Activated CD4-positive, CD25-positive, alpha-beta regulatory T cell treated with anti-CD3 and anti-CD28 coated beads, Interleukin-2, amount 50 U/mL, for 24 hours (primary cell): ENCODE results near the gene CDH3.
"Not testable (repeated sequence)": the region's sequence is repeated elsewhere in the genome, so short reads cannot be mapped to it uniquely, and the experiment has no call there.

Experiments
- ATAC-seq, 2 donors: fragments of 150-1000 bp; cut with Tn5 transposase; one replicate each; pipeline ENCODE4 v1.10.0; 2021; ENCODE audit warnings: mild to moderate bottlenecking in 1 of 2, moderate library complexity in 1 of 2

The CDH3 gene

DNA sequence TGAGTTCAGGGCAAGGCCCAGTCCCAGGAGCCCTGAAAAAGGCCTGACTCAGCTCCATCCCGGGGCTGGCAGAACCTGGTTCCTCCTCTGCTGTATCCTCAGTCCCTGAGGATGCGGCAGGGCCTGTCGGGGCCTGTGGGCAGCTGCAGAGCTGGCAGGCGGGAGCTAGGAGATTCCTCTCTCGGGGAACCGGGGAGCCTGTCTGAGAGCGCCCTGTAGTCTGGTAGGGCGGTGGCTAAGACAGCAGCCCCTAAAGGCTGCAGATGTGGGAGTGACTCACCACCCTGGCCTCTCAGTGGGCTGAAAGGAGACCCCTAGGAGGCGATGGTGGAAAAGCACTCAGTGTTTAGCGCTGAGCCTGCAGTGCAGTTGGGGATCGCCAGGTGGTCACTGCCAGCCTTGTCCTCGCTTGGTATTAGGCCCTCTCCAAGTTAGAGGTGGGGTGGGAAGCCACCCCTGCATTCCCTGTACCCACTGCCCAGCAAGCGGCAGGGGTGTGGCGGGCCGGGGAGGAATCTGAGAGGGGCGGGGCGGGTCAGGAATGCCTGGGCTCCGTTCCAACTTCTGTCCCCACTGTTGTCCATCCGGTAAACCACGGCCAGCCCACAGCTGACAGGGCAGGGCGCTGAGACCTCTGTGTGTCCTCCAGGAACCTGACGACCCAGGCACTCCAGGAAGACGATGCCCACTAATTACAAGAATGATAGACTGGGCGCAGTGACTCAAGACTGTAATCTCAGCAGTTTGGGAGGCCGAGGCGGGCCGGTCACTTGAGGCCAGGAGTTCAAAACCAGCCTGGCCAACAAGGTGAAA lies 62.4 kb downstream of the CDH3 start:
- no peak for ATAC-seq

DNA sequence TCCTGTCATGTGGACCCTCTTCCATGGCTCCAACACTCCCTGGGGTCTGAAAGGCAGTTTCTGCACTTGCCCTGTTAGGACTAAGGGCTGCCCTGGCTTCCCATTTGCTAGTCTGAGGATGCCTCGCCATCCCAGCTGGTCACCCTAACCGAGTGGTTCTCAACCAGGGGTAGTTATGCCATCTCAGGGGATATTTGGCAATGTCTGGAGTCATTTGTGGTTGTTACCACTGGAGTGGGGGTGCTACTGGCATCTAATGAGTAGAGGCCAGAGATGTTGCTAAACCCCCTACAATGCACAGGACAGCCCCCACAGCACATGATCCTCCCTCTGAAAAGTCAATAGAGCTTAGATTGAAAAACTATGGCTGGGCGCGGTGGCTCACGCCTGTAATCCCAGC lies 65.1 kb downstream of the CDH3 start:
- no peak for ATAC-seq

DNA sequence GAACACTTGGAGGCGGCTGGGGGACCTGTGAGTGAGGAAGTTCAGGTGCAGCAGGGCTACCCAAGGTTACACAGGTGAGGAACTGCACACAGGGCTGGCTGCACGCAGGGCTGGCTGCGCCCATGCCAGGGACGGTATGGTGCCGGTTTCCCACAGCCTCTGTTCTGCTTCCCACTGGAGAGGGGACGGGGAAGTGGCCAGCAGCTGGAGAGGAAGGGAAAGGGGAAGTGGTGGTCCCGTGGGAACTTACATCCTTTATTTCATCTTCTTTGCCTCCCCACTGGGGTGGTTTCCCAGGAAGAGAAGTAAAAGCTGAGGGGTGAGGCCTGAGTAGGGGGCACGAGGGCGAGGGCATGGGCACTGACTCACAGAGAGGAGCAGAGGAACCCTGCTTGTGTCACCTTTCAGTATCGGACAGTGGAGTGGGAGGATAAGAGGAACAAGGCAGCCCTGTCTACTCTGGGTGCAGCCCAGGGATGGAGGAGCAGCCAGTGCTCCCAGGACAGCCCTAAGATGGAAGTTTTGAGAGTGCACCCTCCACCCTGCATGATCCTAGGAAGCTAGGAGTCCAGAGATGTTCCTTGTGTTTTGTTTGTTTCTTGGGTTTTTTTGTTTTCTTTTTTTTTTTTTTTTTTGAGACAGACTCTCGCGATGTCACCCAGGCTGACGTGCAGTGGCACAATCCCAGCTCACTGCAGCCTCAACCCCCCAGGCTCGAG lies 66.5 kb downstream of the CDH3 start:
- ATAC-seq, result peak; percentile 42 to 62

DNA sequence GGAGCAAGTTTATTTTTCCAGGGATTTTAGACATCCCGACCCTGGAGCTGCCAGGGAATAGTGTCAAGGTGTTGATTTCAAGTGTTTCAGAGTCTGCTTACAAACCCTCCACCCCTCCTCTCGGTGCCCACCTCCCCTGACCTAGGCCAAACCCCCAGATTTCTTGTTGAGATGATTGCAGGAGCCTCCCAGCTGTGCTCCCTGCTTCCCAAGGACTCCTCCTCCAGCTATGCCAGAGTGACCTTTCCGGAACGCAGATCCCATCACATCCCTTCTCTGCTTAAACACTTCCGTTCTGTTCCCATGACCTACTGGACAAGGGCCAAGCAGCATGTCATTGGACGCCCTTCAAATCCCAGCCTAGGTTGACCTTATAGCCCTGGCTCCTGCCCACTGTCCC lies 68.3 kb downstream of the CDH3 start:
- no peak for ATAC-seq

DNA sequence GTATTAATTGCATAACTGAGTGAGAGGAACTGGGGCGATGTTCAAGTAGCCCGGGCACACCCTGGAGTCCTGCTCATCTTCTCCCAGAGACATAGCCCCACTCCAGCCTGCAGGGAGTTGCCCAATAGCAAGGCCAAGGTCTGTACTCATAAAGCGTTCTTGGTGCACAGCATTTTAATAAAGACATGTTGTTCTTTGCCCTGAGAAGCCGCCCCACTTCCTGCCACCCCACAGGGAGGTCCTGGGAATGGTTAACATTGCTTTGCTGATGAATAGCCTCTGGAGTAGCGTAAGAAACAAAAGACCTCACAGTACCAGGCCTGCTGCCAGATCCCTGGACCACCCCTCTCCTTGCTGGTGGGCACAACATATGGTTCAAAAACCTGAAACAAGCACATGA lies 70.4 kb downstream of the CDH3 start:
- no peak for ATAC-seq

DNA sequence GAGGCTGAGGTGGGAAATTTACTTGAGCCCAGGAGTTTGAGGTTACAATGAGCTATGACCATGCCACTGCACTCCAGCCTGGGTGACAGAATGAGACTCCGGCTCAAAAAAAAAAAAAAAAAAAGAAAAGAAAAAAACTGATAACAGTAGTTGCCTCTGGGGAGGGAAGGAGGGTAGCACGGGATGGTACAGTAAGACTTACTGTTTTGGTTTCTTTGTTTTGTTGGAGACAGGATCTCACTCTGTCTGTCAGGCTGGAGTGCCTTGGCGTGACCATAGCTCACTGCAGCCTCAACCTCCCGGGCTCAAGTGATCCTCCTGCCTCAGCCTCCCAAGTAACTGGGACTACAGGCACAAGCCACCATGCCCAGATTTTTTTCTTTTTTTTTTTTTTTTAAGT lies 71.4 kb downstream of the CDH3 start:
- ATAC-seq, result not testable (repeated sequence)

DNA sequence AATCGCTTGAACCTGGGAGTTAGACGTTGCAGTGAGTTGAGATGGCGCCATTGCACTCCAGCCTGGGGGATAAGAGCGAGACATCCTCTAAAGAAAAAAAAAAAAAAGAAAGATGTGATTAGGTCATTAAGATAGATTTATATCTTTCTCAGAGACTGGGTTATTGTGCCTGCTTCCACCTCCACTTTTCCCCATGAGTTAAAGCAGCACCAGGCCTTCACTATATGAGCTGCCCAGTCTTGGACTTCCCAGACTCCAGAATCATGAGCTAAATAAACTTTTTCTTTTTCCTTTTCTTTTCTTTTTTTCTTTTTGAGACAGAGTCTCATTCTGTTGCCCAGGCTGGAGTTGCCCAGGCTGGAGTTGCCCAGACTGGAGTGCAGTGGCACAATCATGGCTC lies 72.6 kb downstream of the CDH3 start:
- ATAC-seq, result no peak

DNA sequence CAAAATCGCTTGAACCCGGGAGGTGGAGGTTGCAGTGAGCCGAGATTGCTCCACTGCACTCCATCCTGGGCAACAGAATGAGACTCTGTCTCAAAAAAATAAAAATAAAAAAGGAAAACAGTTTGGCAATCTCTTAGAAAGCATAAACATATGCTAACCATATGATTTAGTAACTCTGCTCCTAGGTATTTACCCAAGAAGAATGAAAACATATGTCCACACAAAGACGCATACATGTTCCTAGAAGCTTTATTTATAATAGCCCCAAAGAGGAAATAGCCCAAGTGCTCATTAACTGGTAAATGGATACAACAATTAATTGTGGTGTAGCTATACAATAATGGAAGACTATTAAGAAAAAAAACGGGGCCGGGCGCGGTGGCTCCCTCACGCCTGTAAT lies 73.5 kb downstream of the CDH3 start:
- ATAC-seq, result no peak

DNA sequence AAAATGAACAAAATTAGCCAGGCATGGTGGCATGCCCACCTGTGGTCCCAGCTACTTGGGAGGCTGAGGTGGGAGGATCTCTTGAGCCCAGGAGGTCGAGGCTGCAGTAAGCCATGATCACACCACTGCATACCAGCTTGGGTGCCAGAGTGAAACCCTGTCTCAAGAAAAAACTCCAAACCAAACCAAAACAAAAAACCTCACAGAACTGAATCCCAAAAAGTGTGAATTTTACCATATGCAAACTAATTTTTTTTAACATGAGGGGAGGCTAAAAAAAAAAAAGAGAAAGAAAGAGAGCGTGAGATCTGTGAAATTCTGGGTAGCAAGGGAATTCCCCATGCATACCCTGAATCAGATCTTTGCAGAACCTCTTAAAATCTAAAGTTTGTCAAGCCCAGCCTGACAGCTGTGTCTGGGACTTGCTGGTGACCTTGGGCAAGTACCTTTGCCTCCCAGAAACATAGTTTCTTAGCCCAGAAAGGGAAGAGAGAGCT lies 74.9 kb downstream of the CDH3 start:
- ATAC-seq, result peak; percentile 96 to 98

DNA sequence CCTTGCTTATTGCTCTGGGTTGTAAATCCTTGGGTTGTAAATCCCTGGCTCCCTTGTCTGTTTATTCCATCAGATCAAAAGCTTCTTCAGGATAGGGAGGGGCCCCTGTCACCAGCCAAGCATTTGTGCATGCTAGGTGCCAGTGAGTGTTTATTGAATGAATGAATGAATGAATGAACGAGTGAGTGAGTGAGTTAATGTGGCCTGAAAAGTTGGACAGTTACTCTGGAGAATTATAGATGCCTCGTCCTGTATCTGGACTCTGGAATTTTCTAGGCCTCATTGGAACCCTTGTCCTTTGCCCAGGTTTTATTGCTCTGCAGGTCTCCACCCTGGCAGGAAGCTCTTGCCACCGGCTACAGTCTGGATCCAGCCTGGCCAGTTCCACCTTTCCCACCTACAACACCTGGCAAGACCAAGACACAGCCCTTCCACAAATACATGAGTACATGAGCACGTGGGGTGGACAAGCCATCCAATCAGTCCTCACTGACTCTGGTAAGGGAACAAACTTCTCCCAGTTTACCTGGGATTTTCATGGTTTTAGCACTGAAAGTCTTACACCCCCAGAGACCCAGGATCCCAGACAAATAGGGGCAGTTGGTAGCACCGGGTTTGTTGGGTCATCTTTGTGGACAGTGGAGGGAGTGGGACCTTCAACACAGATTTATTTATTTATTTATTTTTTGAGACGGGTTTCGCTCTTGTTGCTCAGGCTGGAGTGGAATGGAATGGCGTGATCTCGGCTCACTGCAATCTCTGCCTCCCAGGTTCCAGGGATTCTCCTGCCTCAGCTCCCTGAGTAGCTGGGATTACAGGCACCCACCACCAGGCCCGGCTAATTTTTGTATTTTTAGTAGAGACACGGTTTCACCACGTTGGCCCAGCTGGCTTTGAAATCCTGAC lies 77.3 kb downstream of the CDH3 start:
- no peak for ATAC-seq

DNA sequence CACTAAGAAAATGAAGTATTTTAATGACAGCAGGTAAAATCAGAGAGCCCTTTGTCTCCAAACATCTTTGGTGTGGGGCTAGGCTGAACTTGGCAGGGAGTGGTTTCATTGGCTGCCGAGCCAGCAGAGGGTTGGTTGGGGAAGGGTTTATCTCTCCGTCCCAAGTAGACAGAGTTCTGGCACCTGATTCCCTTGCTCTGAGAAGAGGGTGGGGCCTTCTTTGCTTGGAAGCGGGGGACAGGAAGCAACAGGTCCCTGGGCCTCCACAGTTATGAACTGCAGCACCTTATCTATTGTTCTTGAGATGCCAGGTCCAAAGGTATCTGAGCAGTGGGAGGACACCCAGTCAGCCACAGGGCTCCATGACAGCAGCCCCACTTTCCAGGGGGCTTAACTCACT lies 79.7 kb downstream of the CDH3 start:
- ATAC-seq, result no peak

DNA sequence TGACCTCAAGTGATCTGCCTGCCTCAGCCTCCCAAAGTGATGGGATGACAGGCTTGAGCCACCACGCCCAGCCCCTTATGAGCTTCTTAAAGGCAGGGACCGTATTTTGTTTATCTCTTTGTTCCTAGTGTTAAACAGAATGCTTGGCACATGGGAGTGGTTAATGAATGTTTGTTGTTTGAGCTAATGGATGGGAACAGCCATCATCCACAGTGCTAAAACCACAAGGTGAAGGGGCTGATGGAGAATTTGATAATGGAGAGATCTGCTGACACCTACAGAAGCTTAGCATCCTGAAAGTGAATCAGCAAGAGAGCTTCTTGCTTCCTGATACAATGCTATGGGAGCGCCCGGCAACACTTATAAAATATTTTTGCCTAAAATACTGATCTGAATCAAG lies 83.4 kb downstream of the CDH3 start:
- no peak for ATAC-seq

DNA sequence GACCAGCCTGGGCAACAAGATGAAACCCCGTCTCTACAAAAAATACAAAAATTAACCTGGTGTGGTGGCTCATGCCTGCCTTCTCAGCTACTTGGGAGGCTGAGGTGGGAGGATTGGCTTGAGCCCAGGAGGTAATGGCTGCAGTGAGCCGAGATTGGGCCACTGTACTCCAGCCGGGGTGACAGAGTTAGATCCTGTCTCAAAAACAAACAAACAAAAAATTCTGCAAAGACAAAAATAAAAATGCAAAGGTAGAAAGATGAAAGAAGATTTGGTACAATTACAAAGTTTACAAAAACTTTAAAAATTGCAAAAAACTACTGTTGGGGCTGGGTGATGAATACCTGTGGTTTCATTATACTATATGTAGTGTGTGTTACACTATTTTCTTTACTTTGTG lies 86.5 kb downstream of the CDH3 start:
- ATAC-seq, result no peak

DNA sequence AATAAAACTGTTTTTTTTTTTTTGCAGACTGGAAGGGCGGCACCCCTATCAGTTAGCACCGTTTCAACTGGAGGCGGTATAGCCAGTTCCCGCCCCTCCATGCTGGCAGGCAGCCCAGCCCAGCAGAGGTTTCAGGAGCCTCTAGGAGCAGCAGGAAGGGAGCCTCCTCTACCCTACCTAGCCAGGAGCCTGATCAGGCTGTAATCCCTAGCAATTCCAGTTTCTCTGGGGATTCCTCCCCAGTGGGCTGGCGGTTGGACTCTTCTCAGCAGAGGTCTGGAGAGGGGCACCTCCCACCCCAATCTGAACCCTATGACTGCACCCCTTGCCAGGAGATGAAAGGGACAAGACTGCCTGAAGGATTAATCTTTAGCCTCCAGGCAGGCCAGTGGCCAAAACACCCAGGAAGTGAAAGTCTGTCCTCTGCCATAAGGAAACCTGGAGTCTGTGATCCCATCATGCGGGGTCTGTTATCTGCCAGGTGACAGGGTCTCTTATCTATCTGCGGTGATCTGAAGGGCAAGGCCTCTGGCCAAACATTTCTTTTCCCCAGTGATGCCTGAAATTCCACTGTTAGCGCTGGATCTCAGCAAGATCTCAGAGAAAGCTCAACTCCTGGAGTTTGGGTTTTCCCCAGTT lies 87.1 kb downstream of the CDH3 start:
- no peak for ATAC-seq

DNA sequence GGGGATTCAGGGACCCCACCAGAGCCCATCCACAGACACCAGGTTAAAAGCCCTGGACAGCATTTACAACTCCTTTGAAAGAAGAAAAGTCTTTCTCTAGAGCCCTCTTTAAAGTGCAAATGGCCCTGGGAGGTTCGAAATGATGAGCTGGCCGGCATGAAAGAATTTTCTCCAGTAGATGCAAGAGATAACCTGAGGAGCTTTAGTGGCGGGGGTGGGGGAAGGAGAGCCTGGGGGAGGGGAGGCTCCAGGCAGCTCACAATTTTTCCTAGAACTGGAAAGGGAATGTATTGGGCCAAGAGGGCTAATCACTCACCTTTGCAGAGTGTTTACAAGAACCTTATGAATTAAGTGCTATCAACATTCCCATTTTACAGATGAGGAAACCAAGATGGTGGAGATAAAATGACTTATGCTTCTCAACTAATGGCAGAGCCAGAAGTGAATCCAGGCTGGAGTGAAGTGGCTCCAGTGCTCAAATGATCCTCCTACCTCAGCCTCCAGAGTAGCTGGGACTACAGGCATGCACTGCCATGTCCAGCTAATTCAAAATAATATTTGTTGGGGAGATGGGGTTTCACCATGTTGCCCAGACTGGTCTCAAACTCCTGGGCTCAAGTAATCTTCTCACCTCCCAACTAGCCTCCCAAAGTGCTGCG lies 87.8 kb downstream of the CDH3 start:
- no peak for ATAC-seq

DNA sequence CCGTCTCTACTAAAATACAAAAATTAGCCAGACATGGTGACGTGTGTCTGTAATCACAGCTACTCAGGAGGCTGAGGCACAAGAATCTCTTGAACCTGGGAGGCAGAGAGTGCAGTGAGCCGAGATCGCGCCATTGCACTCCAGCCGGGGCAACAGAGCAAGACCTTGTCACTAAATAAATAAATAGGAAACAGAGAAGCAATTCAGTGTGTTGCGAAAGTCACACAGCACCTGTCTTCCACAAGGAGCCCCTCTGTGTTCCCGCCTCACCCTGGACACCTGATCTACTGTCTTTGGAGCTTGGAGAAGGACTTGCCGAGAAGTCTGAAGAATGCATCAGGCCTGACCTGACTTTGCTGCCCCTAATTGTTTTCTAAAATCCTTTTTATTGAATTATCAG lies 88.5 kb downstream of the CDH3 start:
- no peak for ATAC-seq

DNA sequence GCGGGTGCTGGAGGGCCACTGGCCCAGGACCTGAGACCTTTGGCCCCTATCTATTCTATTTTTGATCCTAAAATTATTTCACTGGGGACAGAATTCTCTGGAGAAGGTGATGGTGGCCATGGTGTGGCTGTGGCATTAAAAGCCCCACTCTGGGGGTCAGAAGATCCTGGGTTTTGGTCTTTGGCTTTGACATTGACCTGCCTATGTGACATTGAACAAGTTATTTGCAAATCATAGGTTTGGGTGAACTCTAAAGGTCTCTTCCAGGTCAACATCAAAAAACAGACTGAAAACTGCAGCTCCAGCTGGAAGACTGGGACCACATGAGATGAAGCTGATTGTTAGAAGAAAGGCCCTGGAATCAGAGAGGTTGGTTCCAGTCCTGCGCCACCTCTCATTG lies 89.7 kb downstream of the CDH3 start:
- no peak for ATAC-seq

DNA sequence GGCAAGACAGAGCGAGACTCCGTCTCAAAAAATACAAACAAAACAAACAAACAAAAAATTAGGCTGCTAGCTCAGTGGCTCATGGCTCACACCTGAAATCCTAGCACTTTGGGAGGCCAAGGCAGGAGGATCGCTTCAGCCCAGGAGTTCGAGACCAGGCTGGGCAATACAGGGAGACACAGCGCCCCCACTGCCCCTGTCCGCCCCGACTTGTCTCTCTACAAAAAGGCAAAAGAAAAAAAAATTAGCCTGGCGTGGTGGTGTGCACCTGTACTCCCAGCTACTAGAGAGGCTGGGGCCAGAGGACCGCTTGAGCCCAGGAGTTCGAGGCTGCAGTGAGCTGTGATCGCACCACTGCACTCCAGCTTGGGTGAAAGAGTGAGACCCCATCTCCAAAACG lies 91.5 kb downstream of the CDH3 start:
- no peak for ATAC-seq

DNA sequence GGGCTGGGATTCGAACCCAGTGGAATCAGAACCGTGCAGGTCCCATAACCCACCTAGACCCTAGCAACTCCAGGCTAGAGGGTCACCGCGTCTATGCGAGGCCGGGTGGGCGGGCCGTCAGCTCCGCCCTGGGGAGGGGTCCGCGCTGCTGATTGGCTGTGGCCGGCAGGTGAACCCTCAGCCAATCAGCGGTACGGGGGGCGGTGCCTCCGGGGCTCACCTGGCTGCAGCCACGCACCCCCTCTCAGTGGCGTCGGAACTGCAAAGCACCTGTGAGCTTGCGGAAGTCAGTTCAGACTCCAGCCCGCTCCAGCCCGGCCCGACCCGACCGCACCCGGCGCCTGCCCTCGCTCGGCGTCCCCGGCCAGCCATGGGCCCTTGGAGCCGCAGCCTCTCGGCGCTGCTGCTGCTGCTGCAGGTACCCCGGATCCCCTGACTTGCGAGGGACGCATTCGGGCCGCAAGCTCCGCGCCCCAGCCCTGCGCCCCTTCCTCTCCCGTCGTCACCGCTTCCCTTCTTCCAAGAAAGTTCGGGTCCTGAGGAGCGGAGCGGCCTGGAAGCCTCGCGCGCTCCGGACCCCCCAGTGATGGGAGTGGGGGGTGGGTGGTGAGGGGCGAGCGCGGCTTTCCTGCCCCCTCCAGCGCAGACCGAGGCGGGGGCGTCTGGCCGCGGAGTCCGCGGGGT lies 92.1 kb downstream of the CDH3 start, which contains the start of gene CDH1:
TSS of gene CDH1 (plus strand) at position 247 of the 684 bp plus-strand sequence. CDS start at position 371, 124 bp downstream.
- ATAC-seq, result peak; percentile 39 to 63

DNA sequence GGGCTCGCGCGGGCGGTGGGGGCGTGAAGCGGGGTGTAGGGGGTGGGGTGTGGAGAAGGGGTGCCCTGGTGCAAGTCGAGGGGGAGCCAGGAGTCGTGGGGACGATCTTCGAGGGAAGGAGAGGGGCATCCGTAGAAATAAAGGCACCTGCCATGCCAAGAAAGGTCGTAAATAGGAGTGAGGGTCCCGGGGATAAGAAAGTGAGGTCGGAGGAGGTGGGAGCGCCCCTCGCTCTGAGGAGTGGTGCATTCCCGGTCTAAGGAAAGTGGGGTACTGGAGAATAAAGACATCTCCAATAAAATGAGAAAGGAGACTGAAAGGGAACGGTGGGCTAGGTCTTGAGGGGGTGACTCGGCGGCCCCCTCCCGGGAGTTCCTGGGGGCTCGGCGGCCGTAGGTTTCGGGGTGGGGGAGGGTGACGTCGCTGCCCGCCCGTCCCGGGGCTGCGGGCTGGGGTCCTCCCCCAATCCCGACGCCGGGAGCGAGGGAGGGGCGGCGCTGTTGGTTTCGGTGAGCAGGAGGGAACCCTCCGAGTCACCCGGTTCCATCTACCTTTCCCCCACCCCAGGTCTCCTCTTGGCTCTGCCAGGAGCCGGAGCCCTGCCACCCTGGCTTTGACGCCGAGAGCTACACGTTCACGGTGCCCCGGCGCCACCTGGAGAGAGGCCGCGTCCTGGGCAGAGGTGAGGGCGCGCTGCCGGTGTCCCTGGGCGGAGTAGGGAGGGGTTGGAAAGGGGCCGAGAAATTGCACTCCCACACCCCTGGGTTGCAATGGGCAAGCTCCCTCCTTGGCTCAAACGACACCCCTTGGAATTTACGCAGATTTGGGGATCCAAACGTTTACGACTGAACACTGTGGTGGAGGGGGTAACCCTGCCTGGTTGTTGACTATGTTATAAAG lies 92.9 kb downstream of the CDH3 start:
- ATAC-seq, result no peak
